ENCODE results near the gene IQSEC3.
"Not testable (repeated sequence)": the region's sequence is repeated elsewhere in the genome, so short reads cannot be mapped to it uniquely, and the experiment has no call there.

The IQSEC3 gene

DNA sequence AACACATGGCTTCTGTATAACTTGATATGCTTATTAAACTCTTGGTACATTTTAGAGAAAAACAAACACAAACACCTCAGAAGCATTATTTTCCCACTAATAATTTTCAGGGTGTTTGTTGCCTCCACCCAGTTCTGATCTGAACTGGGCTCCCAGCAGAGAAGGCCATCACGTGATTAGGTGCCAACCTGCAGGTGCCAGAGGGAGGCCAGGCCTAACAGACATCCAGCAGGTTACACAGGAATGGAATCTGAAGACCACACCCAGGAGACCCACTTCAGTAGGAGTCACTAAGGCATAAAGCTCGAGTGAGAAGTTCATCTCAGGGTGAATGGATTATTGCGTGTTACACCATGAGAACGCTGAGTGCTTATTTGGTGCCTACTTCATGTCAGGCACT is 138.5 kb downstream of the IQSEC3 start:
- DNase-seq: no peak

DNA sequence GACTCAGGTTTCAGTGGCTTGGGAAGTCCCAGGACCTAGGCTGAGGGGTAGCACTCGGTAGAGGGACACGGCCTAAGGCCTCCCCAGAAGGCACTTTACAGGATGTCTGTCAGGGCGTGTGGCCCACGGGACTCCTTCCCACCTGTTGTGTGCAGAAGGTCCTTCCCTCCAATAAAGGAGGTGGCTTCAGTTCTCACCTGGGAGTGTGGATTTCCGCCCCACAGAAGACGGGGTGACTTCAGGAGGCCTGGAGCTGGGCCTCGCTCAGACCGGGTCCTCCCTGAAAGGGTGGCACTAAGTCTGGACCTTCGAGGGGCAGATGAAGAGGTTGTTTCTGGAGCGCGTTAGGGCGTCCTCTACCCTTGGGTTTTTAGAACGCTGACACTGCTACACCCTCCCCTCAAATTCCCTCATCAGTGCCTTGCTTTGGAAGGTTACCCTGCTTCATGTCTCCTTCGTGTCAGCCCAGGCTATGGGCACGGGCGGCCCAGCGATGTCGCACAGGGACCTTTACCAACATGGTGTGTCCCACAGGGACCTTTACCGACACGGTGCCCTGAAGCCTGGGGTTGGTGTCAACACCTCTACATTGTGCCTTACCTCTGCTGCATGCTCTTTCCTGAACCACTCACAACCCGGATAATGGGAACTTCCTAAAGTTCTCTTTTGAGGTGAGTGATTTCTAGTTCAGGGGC is 140.3 kb downstream of the IQSEC3 start:
- no peak for DNase-seq

- DNase-seq: no peak
Measured at GRCh38 chr12:207804-208203, 141.2 kb downstream of the IQSEC3 start.

DNA sequence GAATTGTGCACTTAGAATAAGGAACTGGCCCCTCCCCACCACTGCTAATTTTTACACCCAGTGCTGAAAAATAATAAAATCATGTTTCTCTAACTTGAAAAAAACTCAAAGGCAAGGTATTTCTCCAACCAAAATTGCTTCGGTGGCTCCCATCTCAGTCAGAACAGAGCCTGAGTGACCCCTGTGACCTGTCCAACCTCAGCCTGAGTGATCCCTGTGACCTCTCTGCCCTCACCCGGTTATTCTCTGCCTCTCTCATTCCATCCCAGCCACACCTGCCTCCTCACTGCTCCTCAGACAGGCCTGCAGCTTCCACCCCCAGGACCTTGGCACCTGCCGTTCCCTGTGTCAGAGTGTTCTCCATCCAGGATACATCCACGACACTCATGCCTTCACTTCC is 142.2 kb downstream of the IQSEC3 start:
- no peak for DNase-seq

- DNase-seq: no peak
Measured at GRCh38 chr12:209246-209645, 142.7 kb downstream of the IQSEC3 start.

DNA sequence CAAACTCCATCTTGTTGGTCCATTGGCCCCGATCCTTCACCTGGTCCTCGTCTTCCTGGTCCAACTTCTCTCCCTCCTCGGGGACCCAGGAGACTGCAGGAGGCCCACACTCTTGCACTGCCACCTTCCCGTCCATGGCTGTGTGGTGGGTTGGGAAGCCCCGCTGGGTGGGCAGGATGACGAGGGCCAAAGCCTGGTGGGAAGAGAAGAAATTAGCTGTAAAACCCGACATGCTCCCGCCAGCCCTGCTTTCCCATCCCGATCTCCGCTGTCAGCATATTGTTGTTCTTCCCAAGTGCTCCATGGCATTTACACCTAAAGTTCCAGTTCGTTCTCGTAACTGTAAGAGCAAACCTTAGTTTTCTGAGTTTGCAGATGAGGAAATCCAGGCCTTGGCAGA is 143.3 kb downstream of the IQSEC3 start:
- DNase-seq: no peak

DNA sequence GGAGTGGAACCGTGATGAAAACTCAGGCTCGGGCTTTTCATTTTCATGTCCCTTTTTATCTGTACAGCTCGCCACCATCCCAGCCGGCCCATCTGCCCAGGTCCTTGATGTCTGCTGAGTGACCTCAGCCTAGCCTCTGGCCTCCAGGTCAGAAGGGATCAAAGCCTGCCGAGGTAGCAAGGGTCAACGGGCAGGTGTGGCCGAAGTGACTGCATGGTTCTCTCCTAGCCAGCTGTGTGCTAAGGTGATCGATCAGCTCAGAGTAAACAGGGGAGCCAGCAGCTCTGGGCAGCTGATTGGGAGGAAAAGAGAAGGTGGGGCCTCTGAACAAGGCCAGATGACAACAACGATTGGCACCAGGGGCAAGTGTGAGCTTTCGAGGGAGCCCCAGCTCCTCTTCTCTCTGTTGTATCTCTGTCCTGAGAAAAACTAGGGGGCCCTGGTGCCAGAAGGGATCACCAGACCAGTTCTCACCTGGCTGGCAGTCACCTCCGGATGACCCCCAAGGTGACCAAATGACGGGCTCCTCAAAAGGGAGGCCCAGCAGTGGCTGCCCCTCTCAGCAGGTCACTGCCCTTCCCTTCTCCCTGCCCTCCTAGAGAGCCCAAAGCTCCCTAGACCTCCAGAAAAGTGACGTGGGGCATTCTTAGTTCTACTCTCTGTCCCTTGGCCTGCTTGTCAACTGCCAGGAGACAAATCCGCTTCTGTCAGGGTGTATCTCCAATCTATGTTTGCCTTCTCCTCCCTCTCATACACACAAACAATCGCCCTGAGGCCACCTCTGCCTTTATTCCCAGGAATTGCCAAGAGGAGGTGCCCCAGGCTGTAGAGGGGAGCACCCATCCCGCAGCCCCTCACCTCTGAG is 143.9 kb downstream of the IQSEC3 start:
- DNase-seq: no peak

DNA sequence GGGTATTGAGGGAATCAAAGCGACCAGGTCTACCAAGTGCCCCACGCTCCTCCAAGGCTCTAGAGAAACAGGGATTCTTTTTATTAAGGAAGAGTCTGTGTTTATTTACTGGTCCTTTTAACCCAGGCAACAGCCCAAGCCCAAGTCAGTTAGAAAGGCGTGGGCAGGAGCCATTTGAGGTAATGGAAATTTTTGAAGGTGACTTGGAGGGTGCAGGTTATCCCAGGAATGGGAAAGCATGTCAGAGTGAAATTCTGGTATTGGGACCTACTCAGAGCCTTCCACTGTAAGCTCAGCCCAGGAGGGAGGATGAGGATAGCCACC is 144.5 kb downstream of the IQSEC3 start:
- no peak for DNase-seq

GRCh38 chr12:211639-212414 is 145.3 kb downstream of the IQSEC3 start:
- no peak for DNase-seq

- DNase-seq: peak; percentile 22
Measured at GRCh38 chr12:212415-212714, 145.8 kb downstream of the IQSEC3 start.

DNA sequence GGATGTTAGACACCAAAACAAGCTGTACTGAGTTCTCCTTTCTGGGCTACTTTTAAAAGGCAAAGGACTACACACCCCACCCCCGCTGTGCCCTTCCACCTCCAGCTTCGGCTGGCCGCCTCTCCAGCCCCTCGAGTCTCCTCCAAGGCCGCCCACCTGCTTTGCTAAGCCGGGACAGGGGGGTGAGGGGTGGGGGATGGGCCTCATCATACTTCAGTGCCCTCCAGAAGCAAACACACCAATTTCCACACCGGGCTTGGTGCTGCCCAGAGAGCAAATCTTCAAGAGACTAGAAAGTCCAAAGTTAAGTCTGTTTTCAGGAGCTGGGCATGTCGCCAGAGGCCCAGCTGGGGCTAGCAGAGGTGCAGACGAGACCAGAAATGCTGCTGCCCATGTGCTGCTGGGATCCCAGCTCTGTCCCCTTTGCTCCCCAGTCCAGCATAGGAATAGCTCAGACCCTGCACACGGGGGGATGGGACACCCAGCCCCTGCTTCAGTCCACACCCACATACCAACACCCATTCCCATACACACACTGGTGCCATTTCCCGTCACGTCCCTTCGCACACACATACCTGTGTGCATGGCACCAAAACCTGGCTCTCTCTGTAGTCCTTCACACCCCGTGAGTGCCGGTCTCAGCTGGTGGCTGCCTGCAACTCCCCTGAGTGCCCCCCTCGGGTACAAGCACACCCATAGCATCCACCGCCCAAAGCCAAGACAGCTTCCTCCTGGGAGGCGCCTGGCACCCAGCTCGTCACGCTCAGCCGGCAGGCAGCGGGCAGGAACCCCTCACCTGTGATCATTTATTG is 146.4 kb downstream of the IQSEC3 start:
- no peak for DNase-seq

DNA sequence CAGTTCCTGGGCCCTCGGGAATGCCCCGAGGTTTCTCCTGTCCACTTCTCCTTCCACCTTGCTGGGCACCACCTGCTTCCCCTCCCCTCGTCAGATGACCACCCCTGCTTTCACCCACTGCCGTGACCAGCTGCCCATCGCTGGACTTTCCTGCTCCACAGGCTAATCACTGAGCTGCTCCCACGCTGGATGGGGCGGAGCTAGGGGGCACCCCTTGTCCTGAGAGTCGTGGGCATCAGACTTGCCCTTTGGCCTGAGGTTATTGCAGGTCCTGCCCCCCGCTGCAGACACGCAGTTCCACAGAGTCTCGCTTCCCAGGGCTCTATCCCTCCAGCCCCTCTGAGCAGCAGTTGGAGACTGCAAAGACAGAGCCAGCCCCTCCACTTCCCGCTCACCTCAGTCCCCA is 147.0 kb downstream of the IQSEC3 start:
- no peak for DNase-seq

DNA sequence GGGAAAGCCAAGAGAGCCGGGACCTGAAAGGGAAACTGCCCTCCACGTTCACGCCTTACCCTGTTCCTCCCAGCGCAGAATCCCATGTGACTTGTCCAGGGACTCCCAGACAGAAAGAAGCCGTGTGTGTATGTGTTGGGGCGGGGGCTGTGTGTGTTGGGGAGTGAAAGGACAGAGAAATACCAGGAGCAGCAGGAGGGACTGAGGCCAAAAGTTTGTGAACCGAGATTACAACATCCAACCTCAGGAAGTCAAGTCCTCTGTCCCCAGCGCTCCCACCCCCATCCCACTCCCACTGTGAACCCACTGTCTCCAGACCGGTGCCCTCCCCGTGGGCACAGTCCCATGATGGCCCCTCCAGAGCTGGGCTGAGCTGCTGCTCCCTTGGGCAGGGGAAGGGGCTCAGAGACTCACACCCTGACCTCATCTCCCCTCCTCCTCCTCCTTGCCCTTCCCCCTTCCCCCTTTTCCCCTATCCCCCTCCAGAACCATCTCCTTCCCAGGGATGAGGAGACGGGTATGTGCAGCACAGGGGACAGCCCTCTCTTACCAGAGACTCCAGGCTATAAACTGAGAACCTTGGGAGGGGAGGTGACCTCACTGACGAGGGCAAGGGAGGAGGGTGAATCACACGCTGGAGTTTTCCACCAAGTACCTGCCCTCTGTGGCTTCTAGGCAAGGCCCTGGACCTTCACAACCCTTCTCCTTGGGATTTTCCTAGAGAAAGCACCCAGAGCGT is 147.6 kb downstream of the IQSEC3 start, which contains the start of gene SLC6A12:
Gene SLC6A12, minus strand, starts transcription at position 155 of the 739 bp plus-strand sequence. CDS start 4,171 bp downstream, outside the sequence.
- DNase-seq: no peak

DNA sequence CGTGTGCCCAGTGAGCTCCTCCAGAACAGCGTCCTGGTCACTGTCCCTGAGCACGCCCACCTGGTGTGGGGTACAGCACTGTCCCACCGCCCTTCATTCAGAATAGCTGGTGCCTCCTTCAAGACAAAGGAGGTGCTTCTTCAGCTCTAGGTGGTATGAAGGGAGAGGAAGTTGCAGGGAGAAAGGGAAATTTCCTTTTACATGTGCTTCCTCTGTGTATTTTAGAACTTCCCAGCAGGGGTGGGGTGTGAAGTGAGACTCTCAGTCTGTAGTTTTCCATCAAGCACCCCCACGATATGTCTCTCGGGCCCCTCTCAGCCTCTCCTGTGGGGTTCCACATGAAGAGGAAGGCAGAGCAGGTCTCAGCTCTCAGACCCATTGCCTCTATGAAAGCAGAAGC is 148.5 kb downstream of the IQSEC3 start:
- no peak for DNase-seq

- not testable (repeated sequence) for DNase-seq
Measured at GRCh38 chr12:217029-217428, 150.5 kb downstream of the IQSEC3 start.

- DNase-seq: no peak
Measured at GRCh38 chr12:218221-218620, 151.7 kb downstream of the IQSEC3 start.

DNA sequence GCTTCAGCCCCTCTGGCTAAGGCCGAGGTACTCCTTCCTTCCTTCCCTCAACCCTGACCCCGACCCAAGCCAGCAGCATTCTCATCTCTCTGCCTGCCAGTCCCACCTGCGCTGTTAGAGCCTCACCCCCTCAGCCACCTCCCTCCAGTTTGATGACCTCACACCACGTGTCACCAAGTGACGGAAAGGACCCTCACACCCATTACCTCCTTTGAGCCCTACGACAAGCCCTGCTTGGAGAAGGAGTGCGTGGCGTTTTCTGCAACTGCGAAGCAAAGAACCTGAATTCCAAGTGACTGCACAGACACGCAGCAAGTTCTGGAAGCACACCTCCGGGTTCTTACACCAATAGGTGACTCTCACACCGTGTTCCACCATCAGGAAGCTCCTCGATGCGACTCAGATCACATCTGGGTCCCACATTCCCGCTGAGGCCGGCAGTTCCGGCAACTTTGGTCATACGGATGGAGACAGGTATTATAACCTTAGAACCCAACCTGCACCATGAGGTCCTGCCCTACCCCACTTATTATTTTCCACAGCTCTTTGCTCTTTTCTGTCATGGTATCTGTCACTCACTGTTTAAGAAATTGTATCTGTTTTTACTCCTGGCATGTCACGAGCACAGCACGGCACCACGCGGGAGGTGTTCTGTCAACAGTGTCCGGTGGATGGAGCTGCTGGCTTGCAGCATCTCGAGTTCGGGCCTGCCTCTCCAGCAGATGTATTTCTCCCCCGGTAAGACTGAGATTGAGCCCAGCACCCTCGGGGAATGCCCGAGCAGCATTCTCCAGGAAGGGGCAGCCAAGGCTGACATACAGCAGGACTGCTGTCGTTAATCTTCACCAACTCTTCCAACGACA is 152.4 kb downstream of the IQSEC3 start:
- no peak for DNase-seq

GRCh38 chr12:219891-220352 is 153.4 kb downstream of the IQSEC3 start:
- DNase-seq: peak; percentile 7

DNA sequence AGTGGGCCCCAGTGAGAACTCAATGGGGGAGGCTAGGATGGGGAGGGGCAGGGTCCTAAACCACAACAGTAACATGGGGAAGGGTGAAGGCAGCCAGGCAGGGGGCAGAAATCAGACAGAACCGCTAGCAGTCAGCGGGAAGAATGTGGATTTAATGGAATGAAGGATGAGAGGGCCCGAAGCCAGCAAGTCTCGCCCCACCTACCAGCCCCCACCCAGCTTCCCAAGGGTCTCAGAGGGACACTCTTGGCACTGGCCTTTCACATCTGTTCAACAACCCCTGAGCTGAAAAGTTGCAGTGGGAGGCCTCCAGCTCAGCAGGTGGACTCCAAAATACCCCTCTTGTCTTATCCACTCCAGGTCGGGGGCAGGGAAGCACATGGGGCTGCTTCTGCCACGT is 153.9 kb downstream of the IQSEC3 start:
- no peak for DNase-seq

GRCh38 chr12:220946-221550 is 154.5 kb downstream of the IQSEC3 start:
- no peak for DNase-seq

DNA sequence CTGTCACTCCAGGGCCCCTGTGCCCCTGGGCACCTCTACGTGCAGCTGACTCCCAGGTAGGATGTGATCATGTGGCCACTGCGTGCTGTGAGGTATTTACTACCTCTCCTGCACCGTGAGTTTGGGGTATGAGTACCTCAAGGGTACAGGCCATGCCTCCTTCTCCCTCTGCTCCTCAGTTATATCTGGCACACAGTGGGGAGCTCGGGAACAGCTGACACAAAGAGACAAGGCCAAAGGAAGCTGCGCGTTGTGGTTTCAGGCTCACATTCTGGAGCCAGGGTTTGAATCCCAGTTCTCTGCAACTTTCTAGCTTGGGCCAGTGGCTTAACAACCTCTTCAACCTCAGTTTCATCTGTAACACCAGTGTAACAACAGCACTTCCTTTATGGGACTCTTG is 155.2 kb downstream of the IQSEC3 start:
- DNase-seq: no peak

Data from SIG-M5 (cell line).